HG03025 (cell line): ENCODE data around the gene ABHD12.
"Not testable (repeated sequence)": the region's sequence is repeated elsewhere in the genome, so short reads cannot be mapped to it uniquely, and the experiment has no call there.

Experiments
- ATAC-seq: cut with Tn5 transposase; IDR thresholded peaks from one replicate; pipeline ENCODE4 v1.9.1; 2021; ENCODE audit warnings: mild to moderate bottlenecking, moderate library complexity; ENCODE audit not compliant: unreplicated experiment, low FRiP score

Gene ABHD12

GRCh38 chr20:25390538-25391528 lies at the start of gene ABHD12:
ABHD12 (minus strand) TSS chr20:25390835; CDS start chr20:25390703, 132 bp downstream.
- peak; percentile 84 for ATAC-seq

- no peak for ATAC-seq
Observed at GRCh38 chr20:25439328-25439727, 48.7 kb upstream of the ABHD12 start.

GRCh38 chr20:25437153-25437581 lies 46.5 kb upstream of the ABHD12 start:
- no peak for ATAC-seq

GRCh38 chr20:25424536-25424935 lies 33.9 kb upstream of the ABHD12 start:
- ATAC-seq, result no peak

DNA sequence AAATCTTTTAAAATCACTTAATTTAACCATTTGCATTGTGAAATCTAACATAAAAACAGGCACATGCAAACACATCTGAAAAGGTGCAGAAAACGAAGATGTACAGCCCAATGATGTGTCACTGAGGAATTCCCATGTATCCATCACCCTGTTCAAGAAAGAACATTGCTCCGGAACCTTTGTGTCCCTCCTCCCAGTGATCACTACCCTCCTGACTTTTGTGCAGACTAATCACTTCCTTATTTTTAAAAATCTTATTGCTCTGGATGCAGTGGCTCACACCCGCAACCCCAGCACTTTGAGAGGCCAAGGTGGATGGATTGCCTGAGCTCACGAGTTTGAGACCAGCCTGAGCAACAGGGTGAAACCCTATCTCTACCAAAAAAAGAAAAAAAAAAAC lies 31.4 kb upstream of the ABHD12 start:
- ATAC-seq, result no peak

GRCh38 chr20:25421102-25421501 lies 30.5 kb upstream of the ABHD12 start:
- ATAC-seq, result no peak

- no peak for ATAC-seq
Observed at GRCh38 chr20:25418776-25419175, 28.1 kb upstream of the ABHD12 start.

GRCh38 chr20:25408890-25409289 lies 18.3 kb upstream of the ABHD12 start:
- no peak for ATAC-seq

GRCh38 chr20:25408170-25408547 lies 17.5 kb upstream of the ABHD12 start:
- no peak for ATAC-seq

DNA sequence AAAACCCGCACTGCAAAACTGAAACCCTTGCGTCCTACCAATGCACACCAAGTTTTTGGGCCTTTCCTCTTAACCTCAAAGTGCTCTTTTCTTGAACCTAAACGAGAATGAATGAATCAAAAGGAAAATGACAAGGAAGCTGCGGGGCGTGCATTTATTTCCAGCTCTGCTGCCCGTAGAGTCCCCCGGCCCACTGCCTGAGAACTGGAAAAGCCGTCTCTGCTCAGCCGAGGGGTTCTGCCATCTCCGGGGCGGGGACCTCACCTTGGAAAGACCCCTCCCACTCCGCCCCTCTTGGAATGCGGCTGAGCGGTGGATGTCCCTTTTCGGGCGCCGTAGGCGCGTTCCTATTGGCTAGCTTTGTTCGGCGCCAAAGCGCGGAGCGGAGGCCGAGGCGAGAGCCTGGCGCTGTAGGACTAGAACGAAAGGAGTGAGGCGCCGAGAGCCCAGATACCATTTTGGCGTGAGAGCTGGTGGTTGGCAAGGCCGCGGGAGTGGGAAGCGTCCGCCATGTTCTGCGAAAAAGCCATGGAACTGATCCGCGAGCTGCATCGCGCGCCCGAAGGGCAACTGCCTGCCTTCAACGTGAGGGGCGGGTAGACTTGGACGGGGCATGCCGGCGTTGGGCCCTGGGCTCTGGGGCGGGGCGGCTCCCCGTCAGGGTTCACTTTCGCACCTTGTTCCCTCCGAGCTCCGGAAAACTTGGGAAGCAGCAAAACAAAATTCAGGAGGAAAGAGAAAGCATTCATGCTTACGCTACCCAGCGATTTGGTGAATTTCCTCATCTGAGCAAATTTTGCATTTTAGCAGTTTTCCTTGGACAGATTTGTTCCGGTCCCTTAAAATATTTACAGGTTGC lies 16.9 kb upstream of the ABHD12 start, which contains the start of gene GINS1:
Gene GINS1, plus strand, starts transcription at position 363 of the 859 bp plus-strand sequence. Its CDS starts 148 bp downstream, at position 511.
- ATAC-seq, result peak; percentile 89

DNA sequence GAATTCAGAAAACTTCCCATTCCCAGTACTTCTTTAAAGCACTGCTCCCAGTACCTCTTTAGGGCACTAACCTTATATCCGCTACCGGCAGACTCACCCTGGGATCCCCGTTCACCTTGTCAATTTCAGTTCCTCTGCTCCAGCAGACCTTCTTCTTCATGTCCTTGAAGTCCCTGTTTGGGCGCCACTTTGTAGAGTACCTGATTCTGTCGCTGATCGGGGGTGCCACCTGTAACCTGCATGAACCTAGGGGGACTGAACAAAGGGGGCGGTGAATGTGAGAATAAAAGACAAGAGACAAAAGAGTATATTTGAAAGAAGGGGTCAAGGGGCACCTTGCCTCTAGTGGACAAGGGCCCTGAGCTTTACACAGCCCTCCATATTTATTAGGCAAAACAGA lies 11.9 kb upstream of the ABHD12 start:
- ATAC-seq, result no peak

- ATAC-seq, result not testable (repeated sequence)
Observed at GRCh38 chr20:25400291-25400732, 9.7 kb upstream of the ABHD12 start.

DNA sequence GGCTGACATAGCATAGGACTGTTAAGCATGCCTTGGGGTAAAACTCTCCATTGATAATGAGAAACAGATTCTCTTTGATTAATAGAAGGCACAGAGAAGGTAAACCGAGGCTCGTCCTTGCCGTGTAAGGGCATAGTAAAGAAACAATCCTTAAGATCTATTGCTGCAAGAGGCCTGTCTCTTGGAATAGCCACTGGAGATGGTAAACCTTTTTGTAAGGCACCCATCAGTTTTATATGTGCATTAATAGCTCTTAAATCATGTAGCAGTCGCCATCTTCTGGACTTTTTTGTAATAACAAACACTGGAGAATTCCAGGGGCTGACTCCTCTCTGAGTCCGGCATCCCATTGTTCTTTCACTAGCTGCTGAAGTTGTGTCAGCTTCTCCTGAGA lies 8.4 kb upstream of the ABHD12 start:
- no peak for ATAC-seq

DNA sequence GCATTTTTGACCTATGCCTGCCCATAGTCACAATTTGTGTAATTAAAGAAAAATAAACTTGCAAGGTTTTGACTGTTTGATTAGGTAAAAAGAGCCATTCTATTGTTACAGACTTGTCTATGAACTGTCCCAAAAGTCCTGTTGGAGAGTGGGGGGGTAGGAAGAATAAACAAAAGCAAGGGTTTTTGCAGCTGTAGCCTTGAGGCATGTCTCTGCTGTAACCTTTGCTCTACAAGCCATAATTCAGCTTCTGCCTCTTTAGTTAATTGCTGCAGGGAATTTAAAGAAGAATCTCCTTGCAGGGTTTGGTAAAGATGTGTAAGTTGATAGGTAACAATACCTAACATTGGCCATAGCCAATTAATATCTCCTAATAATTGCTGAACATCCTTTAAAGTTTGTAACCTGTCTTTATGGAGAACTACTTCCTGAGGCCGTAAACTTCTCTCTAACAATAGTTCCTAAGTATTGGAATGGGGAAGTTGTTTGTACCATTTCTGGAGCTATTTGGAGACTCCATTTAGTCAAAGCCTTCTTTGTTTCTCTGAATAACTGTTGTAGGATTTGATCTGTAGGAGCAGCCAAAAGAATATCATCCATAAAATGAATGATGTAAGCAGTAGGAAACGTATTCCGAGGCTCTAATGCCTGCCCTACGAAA lies 7.9 kb upstream of the ABHD12 start:
- no peak for ATAC-seq

GRCh38 chr20:25397821-25398220 lies 7.2 kb upstream of the ABHD12 start:
- ATAC-seq, result no peak

- no peak for ATAC-seq
Observed at GRCh38 chr20:25397096-25397495, 6.5 kb upstream of the ABHD12 start.

DNA sequence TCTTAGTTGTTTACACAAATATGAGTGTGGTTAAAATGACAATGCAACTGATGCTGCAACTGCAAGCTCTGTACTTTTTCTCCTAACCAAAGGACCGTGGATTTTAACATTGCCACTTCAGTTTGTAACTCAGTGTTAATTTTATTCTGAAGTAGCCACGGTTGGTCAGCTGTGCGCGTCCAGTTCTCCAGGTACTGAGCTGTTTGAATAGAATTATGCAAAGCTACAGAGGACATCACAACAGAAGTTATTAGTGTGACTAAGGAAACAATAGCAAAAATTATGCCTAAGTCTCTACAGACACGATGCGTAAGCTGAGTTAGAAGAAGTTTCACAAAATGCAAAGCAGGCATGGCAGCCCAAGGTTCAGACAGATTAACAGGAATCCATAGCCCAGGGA lies 4.4 kb upstream of the ABHD12 start:
- ATAC-seq, result no peak

- ATAC-seq, result no peak
Observed at GRCh38 chr20:25394276-25394675, 3.6 kb upstream of the ABHD12 start.

DNA sequence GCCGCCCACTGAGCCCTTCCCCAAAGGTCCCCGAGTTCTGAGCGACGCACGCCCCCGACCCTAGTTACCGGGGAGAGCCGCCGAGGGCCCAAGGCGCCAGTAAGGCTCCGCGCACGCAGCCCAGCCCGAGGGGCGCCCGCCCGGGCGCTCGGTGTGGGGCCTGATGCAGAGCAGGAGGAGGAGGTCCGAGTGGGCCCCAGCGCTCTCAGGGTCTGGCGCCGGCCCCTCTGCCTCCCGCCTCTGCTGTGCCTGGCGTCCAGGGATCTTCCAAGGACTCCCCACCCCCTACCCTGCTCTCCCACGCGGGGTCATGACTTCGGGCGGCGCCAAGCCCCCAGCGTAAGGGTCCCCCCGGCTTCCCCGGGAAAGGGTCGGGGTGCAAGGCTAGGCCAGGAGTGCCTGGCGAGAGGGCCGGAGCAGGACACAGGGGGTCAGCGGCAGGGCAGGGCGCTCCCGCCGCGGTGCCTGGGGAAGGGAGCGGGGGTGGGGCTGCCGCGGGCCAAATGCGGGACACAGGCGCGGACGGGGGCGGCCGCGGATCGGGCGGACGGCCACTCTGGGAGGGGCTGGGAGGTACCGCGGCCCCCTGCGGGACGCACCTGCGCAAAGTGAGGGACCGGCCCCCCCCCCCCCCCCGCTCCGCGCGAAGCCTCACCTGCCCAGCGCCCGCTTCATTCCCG lies 637 bp downstream of the ABHD12 start:
- ATAC-seq, result peak; percentile 26

DNA sequence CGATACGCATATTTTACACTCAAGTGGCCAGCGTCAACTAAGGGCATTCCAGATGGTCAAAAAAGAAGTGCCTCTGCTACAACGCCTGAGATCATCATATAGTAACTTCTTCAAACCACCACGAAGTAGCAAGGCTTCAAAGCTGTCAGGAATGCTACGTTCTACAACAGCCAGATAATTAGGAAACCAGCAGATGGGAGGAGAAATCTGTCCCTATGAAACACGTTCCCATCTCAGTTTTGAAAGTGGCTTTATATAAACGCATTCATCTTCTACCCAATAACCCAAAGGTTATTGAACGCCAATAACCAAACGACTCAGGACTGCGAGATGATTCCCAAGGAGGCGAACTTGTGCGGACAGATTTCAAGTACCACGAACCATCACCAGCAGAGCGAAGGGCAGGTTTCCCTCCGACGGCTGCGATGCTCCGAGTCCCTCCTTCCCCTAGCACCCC lies 1.2 kb downstream of the ABHD12 start:
- peak; percentile 3 for ATAC-seq
